Panc1 (cell line): ENCODE data around the gene LYRM4. TPM values are rescaled to one million over a fixed set of nuclear protein-coding genes. Genes with fewer than 3 reads are reported as not detected.

Experiments
- ATAC-seq: fragments of 200-7000 bp; cut with Tn5 transposase; 2 replicates; pipeline ENCODE4 v1.9.1; 2020; ENCODE audit warnings: mild to moderate bottlenecking, moderate library complexity
- BruUV-seq: library from RNA; stranded (reverse); fragments of 400-500 nt; replicated peaks from 2 replicates; lab custom pipeline; 2021; lab: Mats Ljungman, UMichigan
- CTCF ChIA-PET: fragments of 300-600 bp; sonication (Branson Sonifier 250); formaldehyde crosslinking; loops from one replicate; lab custom pipeline; 2022; ENCODE audit warnings: antibody characterized with exemption; lab: Charles Lee
- POLR2A ChIA-PET: fragments of 300-600 bp; sonication (Branson Sonifier 250); formaldehyde crosslinking; loops from one replicate; lab custom pipeline; 2022; ENCODE audit warnings: antibody characterized with exemption; lab: Charles Lee
- DNase-seq: peaks from one replicate; pipeline ENCODE4 v3.0.0-alpha.2; 2010; ENCODE audit warnings: low read depth, low spot score
- H3K27ac ChIP-seq: 2 replicates; pipeline ENCODE4 v1.5.1; 2011; ENCODE audit warnings: mild to moderate bottlenecking, low read length, inconsistent platforms
- H3K27me3 ChIP-seq: fragments of 200-500 bp; sonication (Bioruptor generic); 2 replicates; pipeline ENCODE4 v1.6.0; 2014; ENCODE audit warnings: low read length, inconsistent platforms; ENCODE audit not compliant: control insufficient read depth, insufficient read depth
- H3K36me3 ChIP-seq: fragments of 200-500 bp; sonication (Bioruptor generic); 2 replicates; pipeline ENCODE4 v1.5.1; 2014; ENCODE audit warnings: inconsistent platforms, mild to moderate bottlenecking, low read length, moderate library complexity; ENCODE audit not compliant: control insufficient read depth, insufficient read depth
- H3K4me1 ChIP-seq: 2 replicates; pipeline ENCODE4 v1.5.1; 2011; ENCODE audit warnings: inconsistent platforms, mild to moderate bottlenecking, low read length, moderate library complexity; ENCODE audit not compliant: control insufficient read depth, insufficient read depth
- H3K4me3 ChIP-seq, 2 experiments: 2 replicates each; pipeline ENCODE4 v1.5.1; 2011 to 2012; ENCODE audit warnings: low read depth in 2 of 2, low read length in 2 of 2, mild to moderate bottlenecking in 2 of 2, inconsistent platforms in 1 of 2, moderate library complexity in 1 of 2
- H3K9me3 ChIP-seq: fragments of 200-500 bp; sonication (Bioruptor generic); 2 replicates; pipeline ENCODE4 v1.5.1; 2014; ENCODE audit warnings: low read depth, mild to moderate bottlenecking, inconsistent platforms, low read length, moderate library complexity; ENCODE audit not compliant: control insufficient read depth, insufficient read depth
- POLR2AphosphoS5 ChIP-seq: IDR thresholded peaks from 2 replicates; pipeline ENCODE4 v1.6.1; 2012; ENCODE audit warnings: mild to moderate bottlenecking, low read depth, low read length, moderate library complexity
- REST ChIP-seq, 2 experiments: IDR thresholded peaks; 2 replicates each; pipeline ENCODE4 v1.6.1; 2011 to 2012; ENCODE audit warnings: low read depth in 2 of 2, control low read depth in 1 of 2, low read length in 1 of 2, mild to moderate bottlenecking in 1 of 2, moderate library complexity in 1 of 2; ENCODE audit not compliant: insufficient read depth in 1 of 2
- SIN3A ChIP-seq: IDR thresholded peaks from 2 replicates; pipeline ENCODE4 v1.6.1; 2012; ENCODE audit warnings: low read depth, mild to moderate bottlenecking, low read length, moderate library complexity, borderline replicate concordance; ENCODE audit not compliant: insufficient read depth
- TCF7L2 ChIP-seq: IDR thresholded peaks from 2 replicates; pipeline ENCODE4 v1.6.1; 2011; ENCODE audit warnings: mild to moderate bottlenecking, low read depth, low read length, inconsistent platforms
- in situ Hi-C: cut with HindIII; loops from 2 replicates; pipeline ENCODE4 v1.10.0; 2016; ENCODE audit warnings: low sequenced_read_pairs, low pct_unique_long_range_greater_than_20kb
- intact Hi-C: fragments of 100-400 bp; cut with micrococcal nuclease; formaldehyde crosslinking; loops from one replicate; pipeline ENCODE4 v1.10.0; 2022; ENCODE audit not compliant: unreplicated experiment
- total RNA-seq: library from RNA; stranded (reverse); gene quantifications from one replicate; pipeline ENCODE4 v1.2.1, GENCODE V29; 2021; ENCODE audit not compliant: unreplicated experiment
- TF ChIP-seq, protein P1 (sequence below): fragments of 450-650 bp; IDR thresholded peaks from 2 replicates; pipeline ENCODE4 v1.5.1; 2017; ENCODE audit warnings: mild to moderate bottlenecking

Gene LYRM4
- total RNA-seq, 1 experiment from 2014 or later = 27.4 TPM

- Histone ChIP-seq H3K4me1 (no peaks in the 10 kb centered on the region), H3K27ac (no peak overlapping the region), H3K36me3 (no peaks in the 10 kb centered on the region), H3K27me3 (no peaks in the 10 kb centered on the region), H3K4me3 (no peak overlapping the region), H3K9me3 (no peaks in the 10 kb centered on the region)
- ATAC-seq (no peak), DNase-seq (no peak)
- BruUV-seq = no TSS peak
- ChIA-PET POLR2A (no interaction called here), CTCF (no interaction called here)
- in situ Hi-C loops = no loop called here
- intact Hi-C loops = no loop called here
- TF ChIP-seq REST (IDR thresholded peaks at IDR 0.05; ENCODE audit: insufficient read depth in 1 of 2, low read depth in 2 of 2, low read length in 1 of 2) (no peak), TCF7L2 (no peak), POLR2AphosphoS5 (no peak), SIN3A (no peak)
- TF ChIP-seq, protein P1, sequence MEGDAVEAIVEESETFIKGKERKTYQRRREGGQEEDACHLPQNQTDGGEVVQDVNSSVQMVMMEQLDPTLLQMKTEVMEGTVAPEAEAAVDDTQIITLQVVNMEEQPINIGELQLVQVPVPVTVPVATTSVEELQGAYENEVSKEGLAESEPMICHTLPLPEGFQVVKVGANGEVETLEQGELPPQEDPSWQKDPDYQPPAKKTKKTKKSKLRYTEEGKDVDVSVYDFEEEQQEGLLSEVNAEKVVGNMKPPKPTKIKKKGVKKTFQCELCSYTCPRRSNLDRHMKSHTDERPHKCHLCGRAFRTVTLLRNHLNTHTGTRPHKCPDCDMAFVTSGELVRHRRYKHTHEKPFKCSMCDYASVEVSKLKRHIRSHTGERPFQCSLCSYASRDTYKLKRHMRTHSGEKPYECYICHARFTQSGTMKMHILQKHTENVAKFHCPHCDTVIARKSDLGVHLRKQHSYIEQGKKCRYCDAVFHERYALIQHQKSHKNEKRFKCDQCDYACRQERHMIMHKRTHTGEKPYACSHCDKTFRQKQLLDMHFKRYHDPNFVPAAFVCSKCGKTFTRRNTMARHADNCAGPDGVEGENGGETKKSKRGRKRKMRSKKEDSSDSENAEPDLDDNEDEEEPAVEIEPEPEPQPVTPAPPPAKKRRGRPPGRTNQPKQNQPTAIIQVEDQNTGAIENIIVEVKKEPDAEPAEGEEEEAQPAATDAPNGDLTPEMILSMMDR = no peak
Observed at GRCh38 chr6:5248302-5249098, 12.2 kb downstream of the LYRM4 start.

- TF ChIP-seq POLR2AphosphoS5 (no peak), SIN3A (no peak), TCF7L2 (no peak), REST (IDR thresholded peaks at IDR 0.05; ENCODE audit: insufficient read depth in 1 of 2, low read depth in 2 of 2, low read length in 1 of 2) (no peak)
- TF ChIP-seq, protein P1 = no peak
- DNase-seq (no peak), ATAC-seq (no peak)
- POLR2A ChIA-PET = no interaction called here
- in situ Hi-C loops = no loop called here
- Histone ChIP-seq H3K27me3 (no peaks in the 10 kb centered on the region), H3K36me3 (no peaks in the 10 kb centered on the region), H3K4me3 (no peak overlapping the region), H3K4me1 (no peaks in the 10 kb centered on the region), H3K27ac (no peak overlapping the region), H3K9me3 (no peaks in the 10 kb centered on the region)
- no TSS peak for BruUV-seq
- intact Hi-C loops = no loop called here
- CTCF ChIA-PET = no interaction called here
Observed at GRCh38 chr6:5247201-5247600, 13.5 kb downstream of the LYRM4 start.
